Activated CD4-positive, CD25-positive, alpha-beta regulatory T cell treated with anti-CD3 and anti-CD28 coated beads, Interleukin-2, amount 50 U/mL, for 72 hours (primary cell): Measurements from ENCODE around the gene ACTR1A.
"Not testable (repeated sequence)": the region's sequence is repeated elsewhere in the genome, so short reads cannot be mapped to it uniquely, and the experiment has no call there.

ENCODE experiments used
- DNase-seq: peaks from one replicate; pipeline ENCODE4 v3.0.0; 2021

The ACTR1A gene

DNA sequence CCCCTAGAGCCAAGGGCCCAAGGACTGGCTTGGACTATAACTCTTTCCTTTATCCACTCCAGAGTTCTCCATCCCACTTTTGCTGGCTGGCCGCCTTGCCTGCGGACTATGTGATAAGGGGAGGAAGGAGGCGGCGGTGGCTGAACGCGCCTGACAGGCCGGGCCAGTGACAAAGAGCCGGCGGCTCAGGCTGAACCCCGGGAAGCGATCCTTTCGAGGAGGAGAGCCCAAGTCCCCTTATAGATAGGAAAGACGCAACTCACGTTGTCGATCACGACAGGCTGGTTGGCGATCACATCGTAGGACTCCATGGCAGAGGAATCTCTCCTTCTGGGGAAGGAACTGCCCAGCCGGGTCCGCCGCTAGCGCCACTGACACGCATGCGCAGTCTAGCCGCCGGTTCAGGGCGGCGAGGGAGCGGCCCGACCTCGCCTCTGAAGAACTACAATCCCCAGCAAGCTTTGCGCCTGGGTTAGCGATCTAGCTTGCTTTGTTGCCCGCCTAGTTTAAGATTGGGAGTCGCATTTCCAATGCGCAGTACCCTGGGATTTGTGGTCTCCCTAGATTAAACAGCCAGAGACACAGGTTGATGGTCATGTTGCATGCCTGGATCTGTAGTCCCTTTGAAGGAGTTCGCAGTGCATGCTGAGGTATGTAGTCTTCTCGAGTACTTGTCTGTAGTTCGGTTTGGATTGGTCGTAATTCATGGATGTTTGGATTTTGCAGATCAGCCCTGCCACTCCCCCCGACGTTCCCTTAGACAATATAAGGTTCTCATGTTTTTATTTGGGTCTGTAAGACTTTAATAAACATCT lies at the start of gene ACTR1A:
Gene ACTR1A (minus strand): TSS at position 376 of the 815 bp plus-strand sequence. CDS start 65 bp downstream, at position 311.
- DNase-seq = peak; percentile 93

- no peak for DNase-seq
These were observed 48.2 kb upstream of the ACTR1A start for GRCh38 chr10:102550636-102551210.

- DNase-seq = no peak
These were observed 47.0 kb upstream of the ACTR1A start for GRCh38 chr10:102549549-102549948.

- DNase-seq = no peak
These were observed 44.3 kb upstream of the ACTR1A start for GRCh38 chr10:102546606-102547320.

- no peak for DNase-seq
These were observed 43.5 kb upstream of the ACTR1A start for GRCh38 chr10:102545997-102546396.

GRCh38 chr10:102545265-102545871 lies 42.9 kb upstream of the ACTR1A start:
- DNase-seq = no peak

GRCh38 chr10:102542800-102543418 lies 40.4 kb upstream of the ACTR1A start:
- DNase-seq = no peak

DNA sequence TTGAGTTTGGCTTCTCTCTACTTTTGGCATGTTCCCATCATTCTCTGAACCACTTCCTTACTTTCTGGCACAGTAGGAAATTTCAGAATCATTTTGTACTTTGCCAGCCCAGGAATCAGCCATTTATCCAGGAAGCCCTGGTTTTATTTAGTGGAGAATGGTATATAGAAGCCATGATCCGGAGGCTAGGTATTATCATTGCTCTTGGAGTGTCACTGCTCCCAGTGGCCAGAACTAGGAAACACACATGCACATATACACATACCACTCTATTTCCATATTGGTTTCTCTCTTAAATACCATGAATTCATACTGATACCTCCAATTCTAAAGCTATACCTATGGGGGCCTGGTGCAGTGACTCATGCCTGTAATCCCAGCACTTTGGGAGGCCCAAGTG lies 37.5 kb upstream of the ACTR1A start:
- no peak for DNase-seq

DNA sequence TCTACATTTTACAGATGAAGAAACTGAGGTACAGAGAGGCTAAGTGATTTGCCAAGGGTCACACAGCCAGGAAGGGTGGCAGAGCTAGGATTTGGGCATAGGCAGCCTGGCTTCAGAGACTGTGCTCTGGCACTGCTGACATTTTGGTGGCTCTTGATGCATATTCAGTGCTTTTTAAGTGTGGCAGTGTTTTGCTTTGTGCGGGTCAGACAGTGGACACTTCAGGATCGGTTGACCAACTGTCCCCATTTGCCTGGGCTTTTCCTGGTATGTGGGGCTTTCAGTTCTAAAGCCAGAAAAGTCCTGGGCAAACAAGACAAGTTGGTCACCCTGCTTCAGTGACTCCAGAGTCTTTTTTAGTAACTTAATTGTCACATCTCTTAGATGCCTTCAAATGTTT lies 36.3 kb upstream of the ACTR1A start:
- no peak for DNase-seq

GRCh38 chr10:102537948-102538347 lies 35.4 kb upstream of the ACTR1A start:
- DNase-seq = no peak

DNA sequence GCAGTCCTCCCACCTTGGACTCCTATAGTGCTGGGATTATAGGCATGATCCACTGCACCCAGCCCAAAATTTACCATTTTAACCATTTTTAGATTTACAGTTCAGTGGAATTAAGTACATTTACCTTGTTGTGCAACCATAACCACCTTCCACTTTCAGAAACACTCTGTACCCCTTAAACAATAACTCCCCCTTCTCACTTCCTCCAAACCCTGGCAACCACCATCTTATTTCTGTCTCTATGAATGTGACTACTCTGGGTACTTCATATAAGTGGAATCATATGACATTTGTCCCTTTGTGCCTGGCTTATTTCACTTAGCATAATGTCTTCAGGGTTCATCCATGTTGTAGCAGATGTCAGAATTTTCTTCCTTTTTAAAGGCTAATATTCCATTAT lies 34.9 kb upstream of the ACTR1A start:
- DNase-seq = no peak

DNA sequence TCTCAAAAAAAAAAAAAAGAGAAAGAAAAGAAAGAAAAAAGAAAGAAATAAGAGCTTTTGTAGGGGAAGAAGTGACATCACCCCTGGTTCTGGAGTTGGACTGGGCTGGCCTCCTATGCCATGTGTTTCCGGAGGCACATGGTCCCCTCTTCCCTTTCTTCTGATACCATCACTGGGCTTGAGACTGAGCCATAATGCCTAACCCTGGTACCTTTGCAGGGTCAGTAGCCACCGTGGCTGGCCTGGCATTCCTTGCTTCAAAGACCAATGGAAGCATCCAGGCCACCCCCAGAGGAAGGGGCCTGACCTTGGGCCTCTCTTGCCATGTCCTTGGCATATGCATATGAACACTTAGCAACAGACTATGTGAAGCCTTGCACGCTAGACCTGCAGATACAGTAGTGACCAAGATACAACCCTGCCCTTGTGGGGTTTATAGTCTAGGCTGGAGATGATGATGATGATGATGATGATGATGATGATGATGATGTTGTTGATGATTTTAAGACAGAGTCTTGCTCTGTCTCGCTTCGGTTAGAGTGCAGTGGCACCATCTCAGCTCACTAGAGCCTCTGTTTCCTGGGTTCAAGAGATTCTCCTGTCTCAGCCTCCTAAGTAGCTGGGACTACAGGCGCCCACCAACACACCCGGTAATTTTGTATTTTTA lies 33.1 kb upstream of the ACTR1A start:
- no peak for DNase-seq

DNA sequence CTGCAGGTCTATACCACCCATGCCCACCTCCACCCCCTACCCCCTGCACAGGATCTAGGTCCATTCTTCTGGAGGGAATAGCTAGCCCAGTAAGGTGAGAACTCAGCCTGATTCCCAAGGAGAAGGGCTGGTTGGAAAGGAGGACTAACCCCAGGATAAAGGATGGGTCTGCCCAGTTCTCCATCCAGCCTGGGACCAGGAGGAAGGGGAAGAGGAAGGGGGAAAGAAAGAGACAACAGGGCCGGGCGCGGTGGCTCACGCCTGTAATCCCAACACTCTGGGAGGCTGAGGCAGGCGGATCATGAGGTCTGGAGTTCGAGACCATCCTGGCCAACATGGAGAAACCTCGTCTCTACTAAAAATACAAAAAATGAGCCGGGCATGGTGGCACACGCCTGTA lies 32.5 kb upstream of the ACTR1A start:
- DNase-seq = not testable (repeated sequence)

DNA sequence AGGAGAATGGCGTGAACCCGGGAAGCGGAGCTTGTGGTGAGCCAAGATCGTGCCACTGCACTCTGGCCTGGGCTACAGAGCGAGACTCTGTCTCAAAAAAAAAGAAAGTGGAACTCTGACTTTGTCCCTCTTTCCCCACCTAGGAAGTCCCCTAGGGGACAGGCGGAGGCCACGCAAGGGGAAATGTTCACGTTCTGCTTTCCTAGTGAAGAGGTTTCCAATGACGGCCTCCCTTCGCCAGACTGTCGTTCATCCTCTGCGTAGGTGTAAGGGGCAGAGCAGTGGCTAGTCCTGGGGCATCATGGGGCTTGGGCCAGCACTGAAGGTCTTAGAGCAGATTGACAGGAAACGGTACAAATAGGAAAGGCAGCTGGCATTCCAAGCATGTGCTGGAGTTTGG lies 31.8 kb upstream of the ACTR1A start:
- no peak for DNase-seq

- DNase-seq = no peak
These were observed 25.0 kb upstream of the ACTR1A start for GRCh38 chr10:102527546-102527945.

GRCh38 chr10:102524746-102525145 lies 22.2 kb upstream of the ACTR1A start:
- no peak for DNase-seq

DNA sequence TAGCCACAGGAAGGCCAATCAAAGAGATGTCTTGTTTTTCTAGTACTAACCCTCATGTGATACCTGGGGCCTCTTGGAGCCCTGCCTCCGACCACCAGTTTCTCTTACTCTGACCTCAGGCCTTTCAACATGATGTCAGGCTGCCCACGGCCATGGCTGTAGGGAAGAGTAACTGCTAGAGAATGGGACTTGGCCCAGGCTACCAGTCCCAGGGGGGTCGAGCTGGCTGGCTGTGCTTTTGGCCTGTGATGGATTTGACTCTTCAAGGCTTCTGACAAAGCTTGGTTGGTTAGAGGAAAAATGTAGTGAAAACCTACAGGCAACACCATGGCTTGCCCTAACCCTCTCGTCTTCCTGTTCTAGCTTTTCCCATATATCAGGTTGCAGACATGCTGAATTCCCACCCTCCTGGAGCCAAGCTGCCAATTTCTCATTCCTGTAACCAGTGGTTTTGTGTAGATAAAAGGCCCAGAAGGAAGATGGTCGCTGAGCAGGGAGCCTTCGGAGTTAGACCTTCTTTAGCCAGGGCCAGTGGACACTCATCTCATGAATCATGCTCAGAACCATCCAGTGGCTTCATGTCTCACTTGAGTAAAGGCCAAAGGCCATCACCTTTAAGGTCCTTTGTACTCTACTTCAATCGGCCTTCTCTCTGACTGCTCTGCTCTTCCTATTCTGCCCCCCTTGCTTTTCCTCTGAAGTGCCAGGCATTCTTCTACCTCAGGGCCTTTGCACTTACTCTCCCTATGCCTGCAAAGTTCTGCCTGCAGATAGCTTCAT lies 20.9 kb upstream of the ACTR1A start:
- DNase-seq = no peak

DNA sequence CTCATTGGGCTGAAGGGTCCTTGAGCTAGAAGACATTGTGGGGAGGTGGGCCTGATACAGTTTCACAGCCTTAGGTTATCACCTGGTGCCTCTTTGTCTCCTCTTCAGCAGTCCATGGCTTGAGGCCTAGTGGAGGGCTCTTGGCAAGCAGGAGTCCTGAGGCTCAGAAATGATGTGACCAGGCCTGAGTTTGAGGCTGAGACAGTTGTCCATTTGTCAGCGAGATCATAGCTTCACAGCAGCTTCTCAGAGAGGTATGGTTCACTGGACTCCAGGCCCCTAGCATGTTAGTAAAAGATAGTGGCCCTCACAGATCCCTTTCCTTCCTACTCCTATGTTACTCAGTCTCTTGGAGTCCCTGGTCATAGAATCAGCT lies 20.4 kb upstream of the ACTR1A start:
- DNase-seq = no peak

DNA sequence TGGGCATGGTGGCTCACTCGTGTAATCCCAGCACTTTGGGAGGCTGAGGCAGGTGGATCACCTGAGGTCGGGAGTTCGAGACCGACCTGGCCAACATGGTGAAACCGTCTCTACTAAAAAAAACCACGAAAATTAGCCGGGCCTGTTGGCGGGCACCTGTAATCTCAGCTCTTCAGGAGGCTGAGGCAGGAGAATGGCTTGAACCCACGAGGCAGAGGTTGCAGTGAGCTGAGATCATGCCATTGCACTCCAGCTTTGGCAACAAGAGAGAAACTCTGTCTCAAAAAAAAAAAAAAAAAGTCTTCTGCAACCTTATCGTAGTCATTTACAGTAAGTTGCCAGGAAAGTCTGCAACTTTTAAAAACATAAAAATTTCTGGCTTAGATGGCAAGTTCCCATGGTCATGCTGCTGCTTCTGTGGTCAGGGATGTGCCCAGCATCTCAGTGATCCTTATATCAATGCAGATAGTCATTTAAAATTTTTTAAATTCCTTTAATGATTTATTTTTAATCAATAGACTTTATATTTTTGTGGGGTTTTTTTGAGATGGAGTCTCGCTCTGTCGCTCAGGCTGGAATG lies 16.8 kb upstream of the ACTR1A start:
- no peak for DNase-seq

- DNase-seq = no peak
These were observed 15.0 kb upstream of the ACTR1A start for GRCh38 chr10:102517553-102517952.

DNA sequence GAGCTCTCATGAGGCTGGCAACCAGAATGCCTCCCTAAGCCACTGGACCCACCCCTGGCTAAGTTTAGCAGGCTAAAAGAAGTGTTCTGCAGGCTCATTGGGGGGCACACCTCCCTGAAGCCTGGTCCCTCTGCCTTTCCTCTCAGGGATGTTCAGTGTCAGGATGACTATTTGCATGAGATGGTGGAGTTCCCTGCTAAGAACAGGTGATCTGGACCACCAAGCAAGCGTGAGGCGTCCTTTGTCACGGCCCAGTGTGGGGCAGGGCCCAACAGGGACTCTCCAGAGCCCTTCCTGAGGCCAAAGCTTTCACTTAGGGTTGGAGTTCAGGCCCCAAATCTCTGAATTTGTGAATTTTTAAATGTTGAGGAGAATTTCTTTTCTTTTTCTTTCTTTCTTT lies 13.2 kb upstream of the ACTR1A start:
- DNase-seq = no peak
